Transverse colon (tissue), 4 donors: ENCODE results near the gene FOXL1. TPM values are rescaled to one million over a fixed set of nuclear protein-coding genes. Genes with fewer than 3 reads are reported as not detected.
"Not testable (repeated sequence)": the region's sequence is repeated elsewhere in the genome, so short reads cannot be mapped to it uniquely, and the experiment has no call there.

Experiments used
- DNase-seq: peaks from one replicate; pipeline ENCODE4 v3.0.0-alpha.2; 2019
- H3K27ac ChIP-seq, 4 donors: fragments of 200-600 bp; sonication (generic); 2 replicates each; pipeline ENCODE4 v1.5.1; 2016 to 2018; ENCODE audit warnings: inconsistent platforms in 4 of 4
- H3K27me3 ChIP-seq: fragments of 200-600 bp; sonication (generic); 2 replicates; pipeline ENCODE4 v1.5.1; 2017; ENCODE audit warnings: inconsistent platforms
- H3K36me3 ChIP-seq, 4 donors: fragments of 200-600 bp; sonication (generic); 2 replicates each; pipeline ENCODE4 v1.5.1; 2017 to 2019; ENCODE audit warnings: inconsistent platforms in 4 of 4
- H3K4me1 ChIP-seq, 4 donors: fragments of 200-600 bp; sonication (generic); 2 replicates each; pipeline ENCODE4 v1.5.1; 2017 to 2020; ENCODE audit warnings: inconsistent platforms in 4 of 4
- H3K4me3 ChIP-seq, 4 donors: fragments of 200-600 bp; sonication (generic); 1 replicate in 1 of 4; 2 replicates in 3 of 4; pipeline versions ENCODE4 v1.5.1 to v1.6.1; 2017 to 2019; ENCODE audit warnings: inconsistent platforms in 4 of 4
- H3K9me3 ChIP-seq, 2 donors: fragments of 200-600 bp; sonication (generic); 2 replicates each; pipeline ENCODE4 v1.5.1; 2017 to 2019; ENCODE audit warnings: inconsistent platforms in 2 of 2
- EP300 ChIP-seq: sonication (generic); formaldehyde crosslinking; IDR thresholded peaks from one replicate; pipeline ENCODE4 v1.6.1; 2017; ENCODE audit warnings: antibody characterized with exemption, low read depth
- POLR2A ChIP-seq: fragments of 450-650 bp; IDR thresholded peaks from one replicate; pipeline ENCODE4 v1.6.1; 2016; ENCODE audit warnings: antibody characterized with exemption, mild to moderate bottlenecking, moderate library complexity
- POLR2AphosphoS5 ChIP-seq, 3 donors: sonication (generic); formaldehyde crosslinking; IDR thresholded peaks; one replicate each; pipeline ENCODE4 v1.6.1; 2016; ENCODE audit warnings: antibody characterized with exemption in 3 of 3
- WGBS, 2 donors: methylation state at CpG; one replicate each; pipeline ENCODE4 v1.1.5; 2018; ENCODE audit warnings: low coverage in 1 of 2; 5-methylcytosine and 5-hydroxymethylcytosine counted together
- in situ Hi-C, 4 donors: fragments of 200-750 bp; cut with MboI; loops; one replicate each; pipeline versions ENCODE4 v1.15.0 to v1.15.1; 2017; ENCODE audit warnings: low sequenced_read_pairs in 3 of 4, low pct_ligation_motif_present in 1 of 4, low pct_unique_long_range_greater_than_20kb in 1 of 4
- intact Hi-C: fragments of 100-400 bp; cut with DNase I; formaldehyde crosslinking; loops from one replicate; pipeline ENCODE4 v1.15.1; 2023; ENCODE audit warnings: low total_unique reads
- total RNA-seq, 4 donors: library from RNA; depleted of rRNA; stranded (reverse); fragments of >200 nt; gene quantifications; one replicate each; pipeline ENCODE4 v1.1.0, GENCODE V29; 2016
- TF ChIP-seq, protein P1 (sequence below), 5 experiments: fragments of 200-600 bp in 3 of 5; fragments of 450-650 bp in 2 of 5; sonication (generic) in 3 of 5; IDR thresholded peaks; 1 replicate in 2 of 5; 2 replicates in 3 of 5; pipeline ENCODE4 v1.5.1; 2016 to 2017; ENCODE audit warnings: antibody characterized with exemption in 5 of 5, inconsistent platforms in 3 of 5, mild to moderate bottlenecking in 2 of 5, moderate library complexity in 1 of 5

The FOXL1 gene
- total RNA-seq, 4 donors from 2014 or later, result 0.75 to 2.1 (median 1.3) TPM

DNA sequence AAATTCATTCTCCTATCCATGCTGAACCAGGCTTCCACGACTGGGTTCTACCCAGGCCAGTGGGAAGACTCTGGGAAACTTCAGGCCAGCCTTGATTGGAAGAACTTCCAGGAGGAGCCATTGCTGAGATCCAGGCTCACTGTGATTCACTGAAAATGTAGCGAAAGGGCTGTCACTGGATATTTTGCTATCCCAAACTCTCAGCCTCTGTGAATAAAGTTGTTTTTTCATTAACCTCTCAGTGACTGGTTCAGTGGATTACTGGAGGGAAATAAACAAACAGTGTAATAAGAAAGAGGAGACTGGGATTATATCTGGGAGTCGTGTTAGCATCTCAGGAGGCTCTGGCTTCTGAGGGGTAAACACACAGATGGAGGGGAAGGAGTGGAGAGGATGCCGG is 3.1 kb downstream of the FOXL1 start:
- H3K27ac ChIP-seq, result peak overlapping the region in 1 of 4 donors; percentile 8
- peaks cover 0 to 3% (median 2%) of the 10 kb centered on the region in 4 donors for H3K4me1 ChIP-seq
- TF ChIP-seq POLR2A (no peak), EP300 (no peak), POLR2AphosphoS5 (IDR thresholded peaks at IDR 0.05) (no peak)
- TF ChIP-seq, protein P1, sequence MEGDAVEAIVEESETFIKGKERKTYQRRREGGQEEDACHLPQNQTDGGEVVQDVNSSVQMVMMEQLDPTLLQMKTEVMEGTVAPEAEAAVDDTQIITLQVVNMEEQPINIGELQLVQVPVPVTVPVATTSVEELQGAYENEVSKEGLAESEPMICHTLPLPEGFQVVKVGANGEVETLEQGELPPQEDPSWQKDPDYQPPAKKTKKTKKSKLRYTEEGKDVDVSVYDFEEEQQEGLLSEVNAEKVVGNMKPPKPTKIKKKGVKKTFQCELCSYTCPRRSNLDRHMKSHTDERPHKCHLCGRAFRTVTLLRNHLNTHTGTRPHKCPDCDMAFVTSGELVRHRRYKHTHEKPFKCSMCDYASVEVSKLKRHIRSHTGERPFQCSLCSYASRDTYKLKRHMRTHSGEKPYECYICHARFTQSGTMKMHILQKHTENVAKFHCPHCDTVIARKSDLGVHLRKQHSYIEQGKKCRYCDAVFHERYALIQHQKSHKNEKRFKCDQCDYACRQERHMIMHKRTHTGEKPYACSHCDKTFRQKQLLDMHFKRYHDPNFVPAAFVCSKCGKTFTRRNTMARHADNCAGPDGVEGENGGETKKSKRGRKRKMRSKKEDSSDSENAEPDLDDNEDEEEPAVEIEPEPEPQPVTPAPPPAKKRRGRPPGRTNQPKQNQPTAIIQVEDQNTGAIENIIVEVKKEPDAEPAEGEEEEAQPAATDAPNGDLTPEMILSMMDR (IDR thresholded peaks at IDR 0.05), result no peak
- intact Hi-C loops (no loop called here), in situ Hi-C loops (no loop called here)
- H3K27me3 ChIP-seq, result peaks cover 62% of the 10 kb centered on the region
- no peak overlapping the region for H3K4me3 ChIP-seq
- no peaks in the 10 kb centered on the region for H3K36me3 ChIP-seq
- no peak for DNase-seq
- 50 to 54% methylated on average over 4 of the region's 4 CpGs for WGBS, 2 donors
- no peaks in the 10 kb centered on the region for H3K9me3 ChIP-seq

DNA sequence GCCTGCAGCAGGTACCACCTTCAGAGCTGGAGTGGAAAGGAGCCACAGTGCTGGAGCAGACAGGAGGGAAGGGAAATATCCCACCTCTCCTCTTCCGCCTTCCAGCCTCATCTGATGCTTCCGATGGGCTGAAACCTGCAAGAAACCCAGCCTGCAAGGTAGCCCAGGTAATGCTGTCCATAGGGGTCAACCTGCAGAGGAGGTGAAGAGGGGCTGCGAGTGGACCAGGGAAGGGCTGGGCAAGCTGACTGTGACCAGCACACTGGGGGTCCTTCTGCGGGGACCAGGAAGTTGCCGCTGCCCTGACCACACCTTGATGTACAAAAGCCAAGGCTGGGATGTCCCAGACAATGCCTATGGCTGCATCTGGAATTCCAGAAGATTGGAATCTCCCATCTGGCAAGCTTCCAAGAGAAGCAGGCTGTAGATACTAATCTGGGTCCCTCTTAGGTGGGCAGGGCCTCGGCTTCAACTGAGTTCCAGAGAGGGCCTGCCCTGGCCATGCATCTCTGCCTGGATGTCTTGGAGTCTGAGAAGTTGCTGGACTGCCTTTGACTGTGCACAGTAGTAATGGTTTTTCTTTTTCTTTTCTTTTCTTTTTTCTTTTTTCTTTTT is 5.8 kb downstream of the FOXL1 start:
- intact Hi-C loops, result no loop called here
- no peak for TF ChIP-seq POLR2AphosphoS5 (IDR thresholded peaks at IDR 0.05)
- no peak for TF ChIP-seq EP300
- Histone ChIP-seq H3K4me1 (no peaks in the 10 kb centered on the region), H3K27ac (no peak overlapping the region), H3K27me3 (peaks cover 34% of the 10 kb centered on the region), H3K4me3 (no peak overlapping the region), H3K9me3 (no peaks in the 10 kb centered on the region), H3K36me3 (no peaks in the 10 kb centered on the region)
- 50 to 72% methylated on average over 1 to 6 of the region's 6 CpGs for WGBS, 2 donors
- DNase-seq, result no peak
- in situ Hi-C loops, result no loop called here

DNA sequence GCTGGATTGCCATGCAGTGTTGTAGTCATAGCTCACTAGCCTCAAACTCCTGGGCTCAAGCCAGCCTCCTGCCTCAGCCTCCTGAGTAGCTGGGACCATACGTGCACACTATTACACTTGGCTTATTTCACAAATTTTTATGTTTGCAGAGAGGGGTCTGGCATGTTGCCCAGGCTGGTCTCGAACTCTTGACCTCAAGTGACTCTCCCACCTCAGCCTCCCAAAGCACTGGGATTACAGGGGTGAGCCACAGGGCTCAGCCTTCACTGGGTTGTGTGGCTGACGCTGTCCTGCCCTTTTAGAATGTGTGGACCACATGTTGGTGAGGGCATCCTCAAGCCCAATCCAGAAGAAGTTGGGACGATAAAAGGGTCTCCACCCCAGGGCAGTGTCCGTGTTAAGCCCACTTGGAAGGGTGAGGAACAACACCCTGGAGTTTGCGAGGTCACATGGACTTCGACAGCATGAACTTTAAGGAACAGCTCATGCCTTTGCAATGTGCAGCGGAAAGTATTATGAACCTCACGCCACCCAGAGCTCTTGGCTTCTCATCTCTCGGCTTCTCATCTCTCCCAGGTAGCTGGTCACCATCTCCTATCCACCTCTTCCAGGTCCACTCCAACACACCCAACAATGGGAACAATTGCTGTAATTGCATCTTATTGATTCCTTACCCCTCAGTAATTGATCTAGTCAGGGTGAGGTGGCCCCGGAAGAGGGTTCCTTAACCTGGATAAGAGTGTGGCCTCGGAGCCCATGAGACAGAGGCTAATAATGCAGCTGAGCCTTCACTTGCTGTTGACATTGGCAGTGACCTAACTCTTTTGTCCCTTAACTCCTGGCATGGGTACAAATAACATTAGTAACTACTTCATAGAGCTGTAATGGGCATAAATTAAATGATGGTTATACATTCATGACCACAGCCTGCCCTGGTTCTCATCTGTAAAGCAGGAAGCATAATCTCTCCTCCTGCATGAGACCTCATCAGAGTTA is 6.7 kb downstream of the FOXL1 start:
- H3K4me3 ChIP-seq, result no peak overlapping the region
- TF ChIP-seq, protein P1 (IDR thresholded peaks at IDR 0.05), result no peak
- no peak for TF ChIP-seq POLR2AphosphoS5 (IDR thresholded peaks at IDR 0.05)
- TF ChIP-seq EP300, result no peak
- TF ChIP-seq POLR2A, result no peak
- no peaks in the 10 kb centered on the region for H3K9me3 ChIP-seq
- intact Hi-C loops, result no loop called here
- WGBS, 2 donors, result 69 to 79% methylated on average over 5 to 12 of the region's 12 CpGs
- no peaks in the 10 kb centered on the region for H3K4me1 ChIP-seq
- no peaks in the 10 kb centered on the region for H3K36me3 ChIP-seq
- DNase-seq, result no peak
- in situ Hi-C loops, result no loop called here
- peaks cover 28% of the 10 kb centered on the region for H3K27me3 ChIP-seq
- peak overlapping the region in 3 of 4 donors; percentile 13 to 44 (median 39) for H3K27ac ChIP-seq

DNA sequence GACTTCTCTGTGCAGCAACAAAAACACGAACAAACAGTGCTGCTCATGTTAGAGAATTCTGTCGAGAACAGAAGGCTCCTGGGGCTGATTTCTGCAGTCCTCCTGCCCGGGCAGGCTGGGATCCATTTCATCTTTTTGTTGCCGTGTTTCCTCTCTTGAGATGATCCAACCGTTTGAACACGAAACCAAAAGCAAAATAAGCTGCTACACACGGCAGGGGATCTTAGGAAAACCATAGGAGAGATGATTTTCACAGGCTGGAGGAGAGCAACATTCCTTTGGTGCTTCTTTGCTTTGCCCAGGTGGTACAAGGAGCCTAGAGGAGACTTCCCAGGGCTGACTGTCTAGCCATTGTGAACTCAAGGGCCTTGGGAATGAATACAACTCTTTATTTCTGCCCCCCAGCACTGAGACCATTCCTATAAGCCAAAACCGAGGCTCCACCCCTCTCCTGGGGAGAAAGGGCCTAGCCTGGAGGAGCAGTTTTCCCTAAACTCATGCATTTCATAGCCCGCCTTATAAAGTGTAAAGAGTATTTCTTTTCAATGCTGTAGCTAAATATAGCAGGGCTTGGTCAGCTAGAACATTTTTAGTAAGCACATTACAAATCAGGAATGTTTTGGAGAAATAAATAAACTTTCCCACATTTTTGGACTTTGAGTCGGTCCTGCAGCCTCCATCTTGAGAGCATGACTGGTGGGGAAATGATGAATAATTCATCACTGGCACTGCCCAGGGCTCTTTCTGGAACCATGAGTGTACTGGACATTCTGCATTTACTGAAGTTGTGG is 7.7 kb downstream of the FOXL1 start:
- Histone ChIP-seq H3K36me3 (no peaks in the 10 kb centered on the region), H3K4me3 (no peak overlapping the region), H3K9me3 (no peaks in the 10 kb centered on the region), H3K27me3 (peaks cover 28% of the 10 kb centered on the region), H3K27ac (peak overlapping the region; percentile 13 to 44 (median 38)), H3K4me1 (no peaks in the 10 kb centered on the region)
- in situ Hi-C loops (no loop called here), intact Hi-C loops (no loop called here)
- 67 to 69% methylated on average over 7 to 10 of the region's 10 CpGs for WGBS, 2 donors
- TF ChIP-seq POLR2AphosphoS5 (IDR thresholded peaks at IDR 0.05) (no peak), EP300 (no peak)
- DNase-seq, result no peak

DNA sequence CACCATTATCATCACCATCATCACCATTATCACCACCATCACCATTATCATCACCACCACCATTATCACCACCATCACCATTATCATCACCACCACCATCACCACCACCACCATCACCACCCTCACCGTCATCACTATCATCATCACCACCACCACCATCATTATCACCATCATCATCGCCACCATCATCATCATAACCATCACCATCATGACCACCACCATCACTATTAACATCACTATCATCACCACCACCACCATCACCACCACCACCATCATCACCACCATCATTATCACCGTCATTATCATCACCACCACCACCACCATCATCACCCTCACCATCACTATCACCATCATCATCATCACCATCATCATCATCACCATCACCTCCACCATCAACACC is 9.1 kb downstream of the FOXL1 start:
- 89 to 92% methylated on average over 3 of the region's 3 CpGs for WGBS, 2 donors
- Histone ChIP-seq H3K4me3 (no peak overlapping the region), H3K4me1 (no peaks in the 10 kb centered on the region), H3K36me3 (no peaks in the 10 kb centered on the region), H3K27ac (no peak overlapping the region), H3K9me3 (no peaks in the 10 kb centered on the region), H3K27me3 (peaks cover 30% of the 10 kb centered on the region)
- intact Hi-C loops (no loop called here), in situ Hi-C loops (no loop called here)
- TF ChIP-seq EP300, result no peak
- no peak for TF ChIP-seq POLR2A
- TF ChIP-seq POLR2AphosphoS5 (IDR thresholded peaks at IDR 0.05), result no peak
- TF ChIP-seq, protein P1 (IDR thresholded peaks at IDR 0.05), result no peak
- DNase-seq, result no peak

DNA sequence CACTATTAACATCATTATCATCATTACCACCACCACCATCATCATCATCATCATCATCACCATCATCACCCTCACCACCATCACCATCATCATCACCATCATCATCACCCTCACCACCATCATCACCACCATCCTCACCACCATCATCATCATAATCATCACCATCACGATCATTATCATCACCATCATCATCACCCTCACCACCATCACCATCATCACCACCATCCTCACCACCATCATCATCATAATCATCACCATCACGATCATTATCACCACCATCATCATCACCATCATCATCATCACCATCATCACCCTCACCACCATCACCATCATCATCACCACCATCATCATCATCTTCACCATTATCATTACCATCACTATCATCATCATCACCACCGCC is 9.6 kb downstream of the FOXL1 start:
- peaks cover 33% of the 10 kb centered on the region for H3K27me3 ChIP-seq
- H3K4me1 ChIP-seq, DNase-seq, in situ Hi-C loops, intact Hi-C loops, H3K36me3 ChIP-seq, H3K9me3 ChIP-seq, H3K4me3 ChIP-seq, H3K27ac ChIP-seq: not testable (repeated sequence)
- 88 to 95% methylated on average over 3 of the region's 3 CpGs for WGBS, 2 donors
